Natural killer cell (primary cell): ENCODE results near the gene PTGES3L. TPM values are rescaled to one million over a fixed set of nuclear protein-coding genes. Genes with fewer than 3 reads are reported as not detected.

Source experiments
- ATAC-seq, 3 donors: fragments of 150-1000 bp in 2 of 3; fragments of 200-7000 bp in 1 of 3; cut with Tn5 transposase; 1 replicate in 1 of 3; 2 replicates in 2 of 3; pipeline ENCODE4 v1.10.0; 2021; ENCODE audit warnings: mild to moderate bottlenecking in 2 of 3, moderate library complexity in 2 of 3
- DNase-seq, 2 donors: peaks; one replicate each; pipeline versions ENCODE4 v3.0.0 to v3.0.0-alpha.2; 2013 to 2021; ENCODE audit warnings: mixed read lengths in 1 of 2
- H3K27ac ChIP-seq: one replicate; pipeline ENCODE4 v1.5.1; 2013; ENCODE audit warnings: mild to moderate bottlenecking, low read length
- H3K27me3 ChIP-seq: one replicate; pipeline ENCODE4 v1.6.1; 2013; ENCODE audit warnings: low read length; ENCODE audit not compliant: control insufficient read depth, insufficient read depth
- H3K36me3 ChIP-seq: one replicate; pipeline ENCODE4 v1.6.1; 2013; ENCODE audit warnings: low read length; ENCODE audit not compliant: control insufficient read depth, insufficient read depth
- H3K4me1 ChIP-seq: one replicate; pipeline ENCODE4 v1.6.1; 2013; ENCODE audit warnings: low read length; ENCODE audit not compliant: control insufficient read depth, insufficient read depth
- H3K4me3 ChIP-seq: one replicate; pipeline ENCODE4 v1.5.1; 2013; ENCODE audit warnings: low read length
- H3K9me3 ChIP-seq: one replicate; pipeline ENCODE4 v1.6.1; 2013; ENCODE audit warnings: low read length; ENCODE audit not compliant: control insufficient read depth, insufficient read depth
- H3K27ac Mint-ChIP-seq, 2 donors: one replicate each; pipeline ENCODE4 v1.8.0; 2022; ENCODE audit warnings: mild to moderate bottlenecking in 2 of 2, mixed read lengths in 2 of 2, moderate library complexity in 1 of 2
- H3K27me3 Mint-ChIP-seq, 2 donors: one replicate each; pipeline ENCODE4 v1.8.0; 2022; ENCODE audit warnings: low read depth in 2 of 2, mixed read lengths in 2 of 2
- H3K36me3 Mint-ChIP-seq: one replicate; pipeline ENCODE4 v1.8.0; 2022; ENCODE audit warnings: mixed read lengths
- H3K4me1 Mint-ChIP-seq, 2 donors: one replicate each; pipeline ENCODE4 v1.8.0; 2022; ENCODE audit warnings: mixed read lengths in 2 of 2
- H3K4me3 Mint-ChIP-seq: one replicate; pipeline ENCODE4 v1.8.0; 2022; ENCODE audit warnings: mild to moderate bottlenecking, moderate library complexity, mixed read lengths
- H3K9me3 Mint-ChIP-seq, 2 donors: one replicate each; pipeline ENCODE4 v1.8.0; 2022; ENCODE audit warnings: mixed read lengths in 2 of 2
- WGBS: methylation state at CpG from one replicate; pipeline ENCODE4 v1.1.7; 2013; ENCODE audit warnings: missing lambda C conversion rate; ENCODE audit not compliant: insufficient coverage; 5-methylcytosine and 5-hydroxymethylcytosine counted together
- intact Hi-C: fragments of 100-400 bp; cut with micrococcal nuclease; formaldehyde crosslinking; loops from one replicate; pipeline ENCODE4 v1.14.2; 2022
- total RNA-seq, 4 donors: library from RNA; stranded (reverse); fragments of 120-200 nt in 1 of 4; gene quantifications; one replicate each; pipeline versions ENCODE4 v1.2.3 to v1.2.4, GENCODE V29; 2013 to 2022
- TF ChIP-seq, protein P1 (sequence below): fragments of 200-600 bp; IDR thresholded peaks from one replicate; pipeline ENCODE4 v1.8.0; 2022; ENCODE audit warnings: antibody characterized with exemption

PTGES3L gene
- total RNA-seq: under 1 TPM in 2 of 3 donors, not detected in 1; 0.53 to 0.87 TPM
- total RNA-seq (2013): 0.32 TPM

DNA sequence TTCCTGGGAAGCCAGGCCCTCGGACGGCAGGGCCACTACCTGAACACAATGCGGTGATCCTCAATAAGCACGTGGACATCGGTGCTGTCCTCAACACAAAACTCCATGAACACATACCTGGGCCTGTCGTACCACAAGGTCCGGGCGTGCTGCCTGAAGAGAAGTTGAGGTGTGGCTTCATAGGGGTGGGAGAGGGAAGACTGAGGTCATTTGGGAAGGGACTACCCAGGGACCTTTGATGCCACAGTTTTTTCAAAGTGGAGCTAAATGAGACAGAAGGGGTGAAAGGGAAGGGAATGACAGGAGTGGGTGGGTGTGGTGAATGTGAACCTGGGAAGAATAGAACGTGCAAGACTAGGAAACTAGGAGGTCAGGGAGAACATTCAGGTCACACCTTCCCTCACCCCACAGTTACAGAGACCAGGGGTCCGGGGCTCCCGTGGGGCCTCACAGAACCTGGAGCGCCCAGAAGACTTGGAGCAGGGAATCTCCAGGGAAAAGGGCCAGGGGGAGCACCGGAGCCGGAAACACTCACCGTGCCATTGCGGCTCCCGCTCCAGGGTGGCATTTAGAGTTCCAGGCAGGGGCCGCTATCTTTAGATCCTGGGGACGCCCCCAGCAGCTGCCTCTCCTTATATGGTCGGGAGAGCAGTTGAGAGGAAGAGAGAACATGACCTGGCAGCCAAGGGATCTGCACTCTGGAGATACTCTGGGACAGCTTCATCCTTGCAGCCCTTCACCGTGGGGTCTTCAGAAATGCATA is at the start of gene PTGES3L:
TSS of gene PTGES3L (minus strand) at position 570 of the 763 bp plus-strand sequence. CDS start at position 543, 27 bp downstream.
- peak within 1 kb of the TSS; percentile 82 for H3K4me3 ChIP-seq
- no peaks in the 10 kb centered on the region for H3K36me3 Mint-ChIP-seq
- WGBS: 45% methylated on average over 20 of the region's 21 CpGs

DNA sequence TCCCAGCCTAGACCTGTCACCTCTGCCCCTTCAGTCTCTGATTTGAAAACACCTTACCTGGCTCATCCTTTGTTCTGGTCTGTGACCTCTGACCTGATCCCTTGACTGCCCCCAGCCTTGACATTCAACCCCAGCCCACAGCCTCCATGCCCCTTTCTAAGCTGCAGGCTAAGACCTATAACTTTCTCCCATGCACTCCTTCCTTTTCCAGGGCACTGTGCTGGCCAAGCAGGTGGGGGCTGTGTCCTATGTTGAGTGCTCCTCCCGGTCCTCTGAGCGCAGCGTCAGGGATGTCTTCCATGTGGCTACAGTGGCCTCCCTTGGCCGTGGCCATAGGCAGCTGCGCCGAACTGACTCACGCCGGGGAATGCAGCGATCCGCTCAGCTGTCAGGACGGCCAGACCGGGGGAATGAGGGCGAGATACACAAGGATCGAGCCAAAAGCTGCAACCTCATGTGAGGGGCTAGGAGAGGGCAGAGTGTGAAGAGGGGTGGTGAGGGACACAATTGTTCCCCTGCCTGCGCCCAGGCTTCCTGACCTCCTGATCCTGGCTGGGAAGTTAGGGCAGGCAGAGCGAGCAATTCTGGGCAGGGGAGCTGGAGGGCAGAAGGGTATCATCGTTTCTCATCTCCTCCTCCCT is 48.5 kb upstream of the PTGES3L start:
- Mint-ChIP-seq H3K36me3 (no peaks in the 10 kb centered on the region), H3K9me3 (no peaks in the 10 kb centered on the region), H3K4me1 (peaks cover 10 to 14% of the 10 kb centered on the region in 2 donors), H3K4me3 (no peak overlapping the region), H3K27ac (peak overlapping the region in 1 of 2 donors; percentile 54), H3K27me3 (no peaks in the 10 kb centered on the region)
- Histone ChIP-seq H3K36me3 (no peaks in the 10 kb centered on the region), H3K27ac (no peak overlapping the region), H3K27me3 (no peaks in the 10 kb centered on the region), H3K4me1 (peaks cover 16% of the 10 kb centered on the region), H3K4me3 (no peak overlapping the region), H3K9me3 (no peaks in the 10 kb centered on the region)
- 94% methylated on average over 15 of the region's 17 CpGs for WGBS
- ATAC-seq (no peak), DNase-seq (no peak)
- TF ChIP-seq, protein P1, sequence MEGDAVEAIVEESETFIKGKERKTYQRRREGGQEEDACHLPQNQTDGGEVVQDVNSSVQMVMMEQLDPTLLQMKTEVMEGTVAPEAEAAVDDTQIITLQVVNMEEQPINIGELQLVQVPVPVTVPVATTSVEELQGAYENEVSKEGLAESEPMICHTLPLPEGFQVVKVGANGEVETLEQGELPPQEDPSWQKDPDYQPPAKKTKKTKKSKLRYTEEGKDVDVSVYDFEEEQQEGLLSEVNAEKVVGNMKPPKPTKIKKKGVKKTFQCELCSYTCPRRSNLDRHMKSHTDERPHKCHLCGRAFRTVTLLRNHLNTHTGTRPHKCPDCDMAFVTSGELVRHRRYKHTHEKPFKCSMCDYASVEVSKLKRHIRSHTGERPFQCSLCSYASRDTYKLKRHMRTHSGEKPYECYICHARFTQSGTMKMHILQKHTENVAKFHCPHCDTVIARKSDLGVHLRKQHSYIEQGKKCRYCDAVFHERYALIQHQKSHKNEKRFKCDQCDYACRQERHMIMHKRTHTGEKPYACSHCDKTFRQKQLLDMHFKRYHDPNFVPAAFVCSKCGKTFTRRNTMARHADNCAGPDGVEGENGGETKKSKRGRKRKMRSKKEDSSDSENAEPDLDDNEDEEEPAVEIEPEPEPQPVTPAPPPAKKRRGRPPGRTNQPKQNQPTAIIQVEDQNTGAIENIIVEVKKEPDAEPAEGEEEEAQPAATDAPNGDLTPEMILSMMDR: no peak
- intact Hi-C loops: loop anchor here (10.0 kb wide), 3 partner anchors 96 to 336 kb away; partner anchors contain the start of gene BRCA1

More for the DNA sequence above, at the start of gene PTGES3L:
- no peaks in the 10 kb centered on the region for H3K27me3 ChIP-seq
- H3K4me1 Mint-ChIP-seq: peaks cover 19 to 32% of the 10 kb centered on the region in 2 donors
- DNase-seq (peak in 1 of 2 donors; percentile 17), ATAC-seq (peak; percentile 15 to 43 (median 36))
- no peaks in the 10 kb centered on the region for H3K9me3 Mint-ChIP-seq
- peak within 1 kb of the TSS; percentile 94 for H3K4me3 Mint-ChIP-seq
- intact Hi-C loops: loop anchor here (5.0 kb wide), 1 partner anchor 147 kb away; the partner anchor contains the start of gene PSME3
- no peaks in the 10 kb centered on the region for H3K9me3 ChIP-seq
- peak within 1 kb of the TSS; percentile 75 for H3K27ac ChIP-seq
- peak within 1 kb of the TSS; percentile 79 to 95 for H3K27ac Mint-ChIP-seq
- peaks cover 0 to 2% of the 10 kb centered on the region in 2 donors for H3K27me3 Mint-ChIP-seq
- no peaks in the 10 kb centered on the region for H3K36me3 ChIP-seq
- H3K4me1 ChIP-seq: peaks cover 22% of the 10 kb centered on the region
- TF ChIP-seq, protein P1: no peak

DNA sequence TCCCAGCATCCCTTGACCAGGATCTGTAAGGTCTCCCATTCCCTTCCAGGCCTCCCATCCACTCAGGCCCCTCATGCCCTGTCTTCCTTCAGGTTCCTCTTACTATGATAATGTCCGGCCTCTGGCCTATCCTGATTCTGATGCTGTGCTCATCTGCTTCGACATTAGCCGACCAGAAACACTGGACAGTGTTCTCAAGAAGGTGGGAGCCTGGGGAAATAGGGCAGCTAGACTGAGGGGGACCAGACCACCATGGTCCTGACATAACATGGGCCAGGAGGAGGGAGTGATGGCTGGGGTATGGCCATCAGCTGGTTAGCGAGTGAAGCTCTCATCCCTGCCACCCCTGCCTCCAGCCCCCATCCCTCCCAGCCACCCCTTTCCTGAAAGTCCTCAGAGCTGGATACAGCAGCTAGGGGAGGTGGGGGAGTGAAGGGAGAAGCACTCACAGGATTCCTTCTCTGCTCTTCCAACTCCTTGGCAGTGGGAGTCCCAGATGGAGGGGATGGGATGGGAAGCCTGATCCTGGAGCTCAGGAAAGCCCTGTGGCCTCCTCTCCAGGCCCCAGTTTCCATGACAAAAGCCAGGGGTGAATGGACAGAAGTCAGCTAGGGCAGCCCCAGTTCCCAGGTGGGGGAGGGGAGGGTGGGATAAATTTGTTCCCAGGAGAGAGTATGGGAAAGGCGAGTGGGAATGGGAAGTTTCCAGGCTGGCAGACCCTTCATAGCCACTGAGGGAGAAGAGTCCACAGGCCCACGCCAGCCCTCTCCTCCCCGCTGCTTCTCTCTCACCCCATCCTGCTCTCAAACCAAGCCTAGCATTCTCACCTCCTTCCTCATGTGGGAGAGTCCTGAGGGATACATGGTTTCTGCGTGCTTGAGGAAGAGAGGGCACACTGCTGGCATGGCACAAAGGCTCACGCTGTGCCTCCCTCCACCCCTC is 47.5 kb upstream of the PTGES3L start:
- Histone ChIP-seq H3K4me1 (peaks cover 23% of the 10 kb centered on the region), H3K27ac (no peak overlapping the region), H3K4me3 (no peak overlapping the region), H3K27me3 (no peaks in the 10 kb centered on the region), H3K36me3 (no peaks in the 10 kb centered on the region), H3K9me3 (no peaks in the 10 kb centered on the region)
- peak overlapping the region in 1 of 2 donors; percentile 54 for H3K27ac Mint-ChIP-seq
- H3K36me3 Mint-ChIP-seq: no peaks in the 10 kb centered on the region
- H3K4me3 Mint-ChIP-seq: peak overlapping the region; percentile 54
- ATAC-seq: no peak
- TF ChIP-seq, protein P1: no peak
- no peaks in the 10 kb centered on the region for H3K27me3 Mint-ChIP-seq
- intact Hi-C loops: loop anchor here (10.0 kb wide), 3 partner anchors 97 to 337 kb away; partner anchors contain the start of gene BRCA1
- no peaks in the 10 kb centered on the region for H3K9me3 Mint-ChIP-seq
- peaks cover 10 to 14% of the 10 kb centered on the region in 2 donors for H3K4me1 Mint-ChIP-seq
- 92% methylated on average over 7 of the region's 9 CpGs for WGBS
- no peak for DNase-seq
